ENCODE results near the gene WIPF2.
"Not testable (repeated sequence)": the region's sequence is repeated elsewhere in the genome, so short reads cannot be mapped to it uniquely, and the experiment has no call there.

Gene WIPF2

DNA sequence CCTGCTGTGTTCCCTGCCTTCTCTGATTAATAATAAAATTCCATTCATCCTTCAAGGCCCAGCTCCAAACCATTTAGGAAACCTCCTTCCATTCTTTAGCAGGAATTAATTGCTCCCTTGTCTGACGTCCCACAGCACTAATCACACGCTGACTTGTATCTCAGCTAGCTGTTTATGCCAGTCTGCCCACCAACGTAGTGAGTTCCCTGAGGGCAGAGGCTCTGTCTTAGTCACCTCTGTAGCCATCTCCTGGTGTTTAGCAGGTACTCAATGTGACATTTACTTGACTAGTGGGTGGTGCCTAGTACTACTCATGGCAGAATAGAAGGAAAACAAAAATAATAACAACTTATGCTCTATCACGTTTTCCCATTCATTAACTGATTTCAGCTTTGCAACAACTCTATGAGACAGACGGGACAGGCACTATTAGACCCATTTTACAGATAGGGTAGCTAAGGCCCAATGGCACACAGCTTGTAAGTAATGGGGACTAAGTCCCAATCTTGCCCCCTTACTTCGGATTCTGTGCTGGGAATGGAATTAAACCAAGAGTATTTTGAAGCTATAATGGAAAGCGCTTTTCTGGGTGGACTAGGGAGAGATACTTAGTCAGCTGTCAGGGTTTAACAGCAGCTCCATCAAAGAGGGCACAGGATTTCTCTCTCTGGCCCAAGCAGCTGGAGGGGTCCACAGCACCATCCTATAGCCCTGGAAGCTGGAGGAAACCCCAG lies 931 bp upstream of the WIPF2 start:
- Histone ChIP-seq H2AFZ (peak overlapping the region; percentile 95), H3K9ac (no peak overlapping the region), H3K79me2 (peaks cover 22% of the 10 kb centered on the region), H3K4me2 (ENCODE audit: low read length) (peak overlapping the region; percentile 89), H3K4me3 (ENCODE audit: low read depth, low read length) (peak overlapping the region; percentile 86), H3K36me3 (ENCODE audit: control insufficient read depth, insufficient read depth, low read length) (no peaks in the 10 kb centered on the region), H3K9me3 (ENCODE audit: control insufficient read depth, low read length) (no peaks in the 10 kb centered on the region), H3K27ac (peak overlapping the region; percentile 91), H3K27me3 (ENCODE audit: control insufficient read depth, insufficient read depth, low read length) (no peaks in the 10 kb centered on the region), H3K4me1 (peaks cover 6% of the 10 kb centered on the region)
- no peak for TF ChIP-seq CTCF (IDR thresholded peaks at IDR 0.05)

- H3K4me3 ChIP-seq (ENCODE audit: low read depth, low read length), result peak overlapping the region; percentile 86
- H3K36me3 ChIP-seq (ENCODE audit: control insufficient read depth, insufficient read depth, low read length), result no peaks in the 10 kb centered on the region
- no peaks in the 10 kb centered on the region for H3K9me3 ChIP-seq (ENCODE audit: control insufficient read depth, low read length)
- TF ChIP-seq CTCF (IDR thresholded peaks at IDR 0.05), result no peak
- H3K4me2 ChIP-seq (ENCODE audit: low read length), result peak overlapping the region; percentile 89
- peaks cover 28% of the 10 kb centered on the region for H3K79me2 ChIP-seq
- H3K27me3 ChIP-seq (ENCODE audit: control insufficient read depth, insufficient read depth, low read length), result no peaks in the 10 kb centered on the region
- H3K27ac ChIP-seq, result peak overlapping the region; percentile 91
- peak overlapping the region; percentile 95 for H2AFZ ChIP-seq
- H3K4me1 ChIP-seq, result peaks cover 10% of the 10 kb centered on the region
- no peak overlapping the region for H3K9ac ChIP-seq
These were observed 662 bp downstream of the WIPF2 start for GRCh38 chr17:40219594-40220338.

DNA sequence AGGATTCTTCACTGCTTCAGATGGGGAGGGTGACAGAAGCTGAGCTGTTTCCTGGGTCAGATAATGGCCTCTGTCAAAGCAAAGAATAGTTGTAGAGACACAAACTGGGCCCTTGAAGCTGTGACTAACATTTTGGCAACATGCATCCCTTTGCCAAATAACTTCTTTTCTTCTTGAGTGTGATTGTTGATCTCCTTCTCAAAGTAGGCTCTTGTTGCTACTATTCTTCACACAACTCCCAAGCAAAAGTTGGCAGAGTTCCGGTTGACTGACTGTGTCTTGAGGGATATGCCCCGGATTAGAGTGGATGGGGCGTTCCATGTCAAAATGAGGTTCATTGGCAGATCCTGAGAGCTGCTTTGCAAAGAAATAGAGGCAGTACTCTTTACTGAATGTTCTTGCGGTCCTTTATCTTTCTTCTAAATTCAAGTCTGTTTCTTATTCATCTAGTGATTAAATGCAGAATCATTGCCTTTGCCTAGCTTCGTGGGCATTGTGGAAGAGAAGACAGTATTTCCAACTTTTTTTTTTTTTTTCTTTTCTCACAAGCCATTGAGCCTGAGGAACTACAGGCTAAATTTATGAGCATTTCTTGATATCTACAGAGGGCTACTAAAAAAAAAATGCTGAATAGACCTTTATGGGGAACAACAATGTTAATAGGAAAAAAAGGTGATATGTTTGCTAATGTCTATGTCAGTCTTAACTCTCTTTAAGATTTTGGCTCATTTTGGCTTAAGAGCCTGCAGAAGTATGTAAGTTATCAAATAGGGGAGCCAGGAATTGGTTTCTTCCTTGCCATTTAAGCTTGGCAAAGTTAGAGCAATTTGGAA lies 5.8 kb downstream of the WIPF2 start:
- no peak for TF ChIP-seq CTCF (IDR thresholded peaks at IDR 0.05)
- Histone ChIP-seq H3K9ac (no peak overlapping the region), H3K4me3 (ENCODE audit: low read depth, low read length) (no peak overlapping the region), H3K4me1 (peaks cover 11% of the 10 kb centered on the region), H3K4me2 (ENCODE audit: low read length) (no peak overlapping the region), H3K27me3 (ENCODE audit: control insufficient read depth, insufficient read depth, low read length) (no peaks in the 10 kb centered on the region), H3K27ac (no peak overlapping the region), H3K79me2 (peaks cover 35% of the 10 kb centered on the region), H3K9me3 (ENCODE audit: control insufficient read depth, low read length) (no peaks in the 10 kb centered on the region), H2AFZ (no peak overlapping the region), H3K36me3 (ENCODE audit: control insufficient read depth, insufficient read depth, low read length) (no peaks in the 10 kb centered on the region)

- Histone ChIP-seq H3K4me1 (peaks cover 21% of the 10 kb centered on the region), H3K79me2 (peaks cover 28% of the 10 kb centered on the region)
- not testable (repeated sequence) for H3K4me2 ChIP-seq (ENCODE audit: low read length); H3K36me3 ChIP-seq (ENCODE audit: control insufficient read depth, insufficient read depth, low read length); H3K9me3 ChIP-seq (ENCODE audit: control insufficient read depth, low read length); H2AFZ ChIP-seq; H3K27ac ChIP-seq; H3K4me3 ChIP-seq (ENCODE audit: low read depth, low read length); H3K27me3 ChIP-seq (ENCODE audit: control insufficient read depth, insufficient read depth, low read length); H3K9ac ChIP-seq
These were observed 10.0 kb downstream of the WIPF2 start for GRCh38 chr17:40229146-40229545.

DNA sequence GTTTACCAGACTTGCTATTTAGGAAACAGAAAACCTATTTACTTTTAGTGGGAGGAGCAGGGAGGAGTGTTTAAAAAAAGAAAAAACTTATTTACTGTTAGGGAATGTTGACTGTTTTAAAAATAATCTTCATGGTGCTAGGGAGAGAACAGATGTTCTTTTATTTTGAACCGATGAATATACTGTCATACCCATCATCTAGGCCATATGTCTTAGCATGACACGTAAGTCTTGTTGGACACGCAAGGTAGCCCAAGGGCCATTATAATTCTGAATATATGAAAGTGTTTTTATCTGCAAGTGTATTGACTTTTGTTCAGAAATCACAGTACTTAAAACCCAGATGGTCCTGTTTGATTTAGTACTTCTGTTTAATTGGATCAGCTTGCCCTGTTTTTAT lies 11.6 kb downstream of the WIPF2 start:
- Histone ChIP-seq H3K27me3 (ENCODE audit: control insufficient read depth, insufficient read depth, low read length) (no peaks in the 10 kb centered on the region), H3K4me1 (peaks cover 10% of the 10 kb centered on the region), H3K4me2 (ENCODE audit: low read length) (peak overlapping the region; percentile 31), H3K27ac (no peak overlapping the region), H3K9ac (no peak overlapping the region), H3K9me3 (ENCODE audit: control insufficient read depth, low read length) (no peaks in the 10 kb centered on the region), H3K4me3 (ENCODE audit: low read depth, low read length) (no peak overlapping the region), H2AFZ (no peak overlapping the region), H3K36me3 (ENCODE audit: control insufficient read depth, insufficient read depth, low read length) (no peaks in the 10 kb centered on the region), H3K79me2 (peaks cover 33% of the 10 kb centered on the region)
- no peak for TF ChIP-seq CTCF (IDR thresholded peaks at IDR 0.05)

DNA sequence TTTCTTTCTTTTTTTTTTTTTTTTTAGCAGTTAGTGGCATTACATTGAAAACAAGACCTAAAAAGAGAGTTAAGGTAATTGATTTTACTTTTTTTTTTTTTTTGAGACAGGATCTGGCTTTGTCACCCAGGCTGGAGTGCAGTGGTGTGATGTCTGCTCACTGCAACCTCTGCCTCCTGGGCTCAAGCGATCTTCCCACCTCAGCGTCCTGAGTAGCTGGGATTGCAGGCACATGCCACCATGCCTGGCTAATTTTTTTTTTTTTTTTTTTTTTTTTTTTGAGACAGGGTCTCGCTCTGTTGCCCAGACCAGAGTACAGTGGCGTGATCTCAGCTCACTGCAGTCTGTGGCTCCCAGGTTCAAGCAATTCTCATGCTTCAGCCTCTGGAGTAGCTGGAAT lies 12.8 kb downstream of the WIPF2 start:
- not testable (repeated sequence) for H3K4me1 ChIP-seq; H3K27ac ChIP-seq; H3K27me3 ChIP-seq (ENCODE audit: control insufficient read depth, insufficient read depth, low read length); H3K4me2 ChIP-seq (ENCODE audit: low read length); H3K9ac ChIP-seq; H3K9me3 ChIP-seq (ENCODE audit: control insufficient read depth, low read length); H3K36me3 ChIP-seq (ENCODE audit: control insufficient read depth, insufficient read depth, low read length); H3K4me3 ChIP-seq (ENCODE audit: low read depth, low read length); H2AFZ ChIP-seq
- peaks cover 45% of the 10 kb centered on the region for H3K79me2 ChIP-seq

Data from parathyroid adenoma (tissue), 2 donors.